GM12891 (cell line): ENCODE data around the gene BAG3.

ENCODE experiments used
- POLR2A ChIP-seq: IDR thresholded peaks from 2 replicates; pipeline ENCODE4 v1.6.1; 2011; ENCODE audit warnings: low read depth, low read length, control low read depth
- POLR2AphosphoS5 ChIP-seq: IDR thresholded peaks from 2 replicates; pipeline ENCODE4 v1.6.1; 2011; ENCODE audit warnings: low read depth, low read length, control low read depth
- TAF1 ChIP-seq: IDR thresholded peaks from 2 replicates; pipeline ENCODE4 v1.6.1; 2011; ENCODE audit warnings: low read depth, low read length, control low read depth

- TF ChIP-seq TAF1 (no peak), POLR2AphosphoS5 (no peak), POLR2A (no peak)
Observed at GRCh38 chr10:119630300-119630699, 20.9 kb upstream of the BAG3 start.
